Measurements from ENCODE around the gene SERPINB3.

- TF ChIP-seq CTCF (IDR thresholded peaks at IDR 0.05; ENCODE audit: low read depth, low read length, missing input control): no peak
- no peak for TF ChIP-seq NR2F2 (IDR thresholded peaks at IDR 0.05)
- TF ChIP-seq MAX (IDR thresholded peaks at IDR 0.05): no peak
- no peak for TF ChIP-seq SP1 (IDR thresholded peaks at IDR 0.05)
- no peak for TF ChIP-seq EGR1 (IDR thresholded peaks at IDR 0.05; ENCODE audit: low read depth in 2 of 2)
- no peak for TF ChIP-seq RAD21 (IDR thresholded peaks at IDR 0.05)
- TF ChIP-seq TAF1 (conservative IDR thresholded peaks at IDR 0.05): no peak
- no peak for TF ChIP-seq YY1 (IDR thresholded peaks at IDR 0.05)
- no peak for TF ChIP-seq REST (IDR thresholded peaks at IDR 0.05)
- no peak for TF ChIP-seq FOXA2 (IDR thresholded peaks at IDR 0.05)
- TF ChIP-seq JUND (IDR thresholded peaks at IDR 0.05): no peak
- no peak for TF ChIP-seq HNF4A (conservative IDR thresholded peaks at IDR 0.05)
- TF ChIP-seq GABPA (IDR thresholded peaks at IDR 0.05 in 1 of 2, conservative IDR thresholded peaks at IDR 0.05 in 1 of 2): no peak
Measured at GRCh38 chr18:63613420-63613819, 48.3 kb downstream of the SERPINB3 start.

All from liver (tissue), 3 donors.